Esophagus squamous epithelium (tissue), 4 donors: Measurements from ENCODE around the gene AKAP12.

Source experiments
- POLR2A ChIP-seq, 4 donors: fragments of 450-650 bp; IDR thresholded peaks; one replicate each; pipeline ENCODE4 v1.6.1; 2017; ENCODE audit warnings: antibody characterized with exemption in 4 of 4, mild to moderate bottlenecking in 4 of 4, moderate library complexity in 3 of 4
- TF ChIP-seq, protein P1 (sequence below), 6 experiments: fragments of 450-650 bp in 4 of 6; fragments of 200-600 bp in 2 of 6; sonication (generic) in 2 of 6; IDR thresholded peaks; one replicate each; pipeline ENCODE4 v1.5.1; 2016 to 2019; ENCODE audit warnings: antibody characterized with exemption in 6 of 6, mild to moderate bottlenecking in 4 of 6, moderate library complexity in 4 of 6

DNA sequence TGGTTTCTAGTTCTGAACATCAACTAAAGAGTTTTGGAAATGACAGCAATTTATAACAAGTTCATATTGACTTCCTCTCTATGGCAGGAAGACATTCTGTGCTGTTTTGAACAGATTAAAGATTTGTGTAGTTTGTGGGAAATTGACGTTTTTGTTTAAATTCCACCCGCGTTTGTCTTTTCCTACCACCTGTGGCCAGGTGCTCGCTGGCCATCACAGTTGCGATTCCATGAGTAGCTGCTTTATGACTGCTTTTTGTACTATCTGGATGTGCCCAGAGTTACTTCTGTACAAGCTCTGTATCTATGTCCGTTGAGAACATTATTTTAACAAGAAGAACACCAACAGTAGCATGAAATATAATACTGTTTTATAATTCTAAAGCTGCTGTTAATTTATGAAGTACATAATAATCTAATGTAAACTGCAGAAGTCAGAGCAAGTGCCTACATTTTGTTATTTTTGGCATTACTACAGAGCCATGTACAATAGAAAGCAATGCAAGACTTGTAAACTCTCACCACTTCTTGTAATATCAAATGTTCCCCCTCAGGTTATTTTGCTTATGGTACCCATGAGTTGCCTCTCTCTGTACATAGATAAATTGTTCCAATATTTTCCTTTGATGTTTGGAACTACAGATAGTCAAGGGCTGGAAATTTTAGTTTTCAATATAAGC is 118.1 kb downstream of the AKAP12 start:
- no peak for TF ChIP-seq POLR2A (IDR thresholded peaks at IDR 0.05)
- TF ChIP-seq, protein P1, sequence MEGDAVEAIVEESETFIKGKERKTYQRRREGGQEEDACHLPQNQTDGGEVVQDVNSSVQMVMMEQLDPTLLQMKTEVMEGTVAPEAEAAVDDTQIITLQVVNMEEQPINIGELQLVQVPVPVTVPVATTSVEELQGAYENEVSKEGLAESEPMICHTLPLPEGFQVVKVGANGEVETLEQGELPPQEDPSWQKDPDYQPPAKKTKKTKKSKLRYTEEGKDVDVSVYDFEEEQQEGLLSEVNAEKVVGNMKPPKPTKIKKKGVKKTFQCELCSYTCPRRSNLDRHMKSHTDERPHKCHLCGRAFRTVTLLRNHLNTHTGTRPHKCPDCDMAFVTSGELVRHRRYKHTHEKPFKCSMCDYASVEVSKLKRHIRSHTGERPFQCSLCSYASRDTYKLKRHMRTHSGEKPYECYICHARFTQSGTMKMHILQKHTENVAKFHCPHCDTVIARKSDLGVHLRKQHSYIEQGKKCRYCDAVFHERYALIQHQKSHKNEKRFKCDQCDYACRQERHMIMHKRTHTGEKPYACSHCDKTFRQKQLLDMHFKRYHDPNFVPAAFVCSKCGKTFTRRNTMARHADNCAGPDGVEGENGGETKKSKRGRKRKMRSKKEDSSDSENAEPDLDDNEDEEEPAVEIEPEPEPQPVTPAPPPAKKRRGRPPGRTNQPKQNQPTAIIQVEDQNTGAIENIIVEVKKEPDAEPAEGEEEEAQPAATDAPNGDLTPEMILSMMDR (IDR thresholded peaks at IDR 0.05) = no peak
